Spleen (tissue), 11 donors: ENCODE results near the gene TMEM141. TPM values are rescaled to one million over a fixed set of nuclear protein-coding genes. Genes with fewer than 3 reads are reported as not detected.
"Not testable (repeated sequence)": the region's sequence is repeated elsewhere in the genome, so short reads cannot be mapped to it uniquely, and the experiment has no call there.

Experiments
- DNase-seq: peaks from one replicate; pipeline ENCODE4 v3.0.0-alpha.2; 2020
- H3K27ac ChIP-seq, 8 donors: fragments of 200-600 bp; sonication (generic) in 7 of 8; 1 replicate in 4 of 8; 2 replicates in 4 of 8; pipeline versions ENCODE4 v1.5.0 to v1.8.0; 2016 to 2021; ENCODE audit warnings: inconsistent platforms in 4 of 8, mild to moderate bottlenecking in 4 of 8, moderate library complexity in 1 of 8
- H3K27me3 ChIP-seq, 7 donors: fragments of 200-600 bp; sonication (generic) in 6 of 7; replicated peaks in 1 of 7; 1 replicate in 4 of 7; 2 replicates in 3 of 7; pipeline versions ENCODE4 v1.5.0 to v1.8.0; 2016 to 2021; ENCODE audit warnings: inconsistent platforms in 3 of 7, mild to moderate bottlenecking in 1 of 7
- H3K36me3 ChIP-seq, 6 donors: fragments of 200-600 bp; sonication (generic) in 5 of 6; 1 replicate in 4 of 6; 2 replicates in 2 of 6; pipeline versions ENCODE4 v1.5.0 to v1.8.0; 2016 to 2021; ENCODE audit warnings: inconsistent platforms in 2 of 6
- H3K4me1 ChIP-seq, 6 donors: fragments of 200-600 bp; sonication (generic) in 5 of 6; 1 replicate in 3 of 6; 2 replicates in 3 of 6; pipeline versions ENCODE4 v1.5.0 to v1.8.0; 2016 to 2021; ENCODE audit warnings: inconsistent platforms in 3 of 6
- H3K4me3 ChIP-seq, 8 donors: fragments of 200-600 bp; sonication (generic) in 7 of 8; 1 replicate in 4 of 8; 2 replicates in 4 of 8; pipeline versions ENCODE4 v1.5.0 to v1.8.0; 2016 to 2021; ENCODE audit warnings: inconsistent platforms in 4 of 8, mild to moderate bottlenecking in 4 of 8, moderate library complexity in 2 of 8
- H3K9me3 ChIP-seq, 8 donors: fragments of 200-600 bp; sonication (generic) in 7 of 8; 1 replicate in 4 of 8; 2 replicates in 4 of 8; pipeline versions ENCODE4 v1.5.0 to v1.8.0; 2016 to 2021; ENCODE audit warnings: inconsistent platforms in 4 of 8
- CTCF ChIP-seq, 11 experiments: fragments of 200-600 bp in 7 of 11; fragments of 450-650 bp in 4 of 11; sonication (generic) in 4 of 11; IDR thresholded peaks in 8 of 11; conservative IDR thresholded peaks in 3 of 11; 1 replicate in 7 of 11; 2 replicates in 4 of 11; pipeline versions ENCODE4 v1.4.0 to v1.8.0; 2016 to 2021; ENCODE audit warnings: antibody characterized with exemption in 11 of 11, inconsistent platforms in 4 of 11, mild to moderate bottlenecking in 1 of 11
- POLR2A ChIP-seq, 3 donors: fragments of 450-650 bp; IDR thresholded peaks; one replicate each; pipeline ENCODE4 v1.5.1; 2017; ENCODE audit warnings: antibody characterized with exemption in 3 of 3, mild to moderate bottlenecking in 1 of 3
- POLR2AphosphoS5 ChIP-seq, 3 donors: sonication (generic); formaldehyde crosslinking; IDR thresholded peaks; one replicate each; pipeline ENCODE4 v1.5.1; 2017; ENCODE audit warnings: antibody characterized with exemption in 3 of 3
- WGBS, 5 donors: extraction: QIAGEN DNeasy Blood & Tissue Kit in 3 of 5; methylation state at CpG; one replicate each; pipeline versions ENCODE4 v1.1.5 to v1.1.7; 2013 to 2018; 5-methylcytosine and 5-hydroxymethylcytosine counted together
- intact Hi-C: fragments of 100-400 bp; cut with DNase I; formaldehyde crosslinking; loops from one replicate; pipeline ENCODE4 v1.15.0; 2023; ENCODE audit warnings: low total_unique reads
- polyA plus RNA-seq, 3 donors: library from polyadenylated mRNA; stranded (reverse); fragments of 200-250 nt; gene quantifications; one replicate each; pipeline ENCODE4 v1.2.1, GENCODE V29; 2013
- total RNA-seq, 7 donors: library from RNA; depleted of rRNA in 3 of 7; stranded (reverse); fragments of >200 nt in 3 of 7; fragmentation: NEBNext Ultra II Directional in 4 of 7; extraction: Animal tissue kit (Norgen Biotek cat#: 25700) in 4 of 7; gene quantifications; one replicate each; pipeline versions ENCODE4 v1.1.0 to v1.2.1, GENCODE V29; 2016 to 2021
- donor health status: healthy with polysubstance abuse.
- donor health status: DM: no; HTN: no; CAD: no; lungs with moderate emphysema.
- donor health status: DM: no; HTN: no; CAD: no.
- donor health status: Bipolar disorder and iron deficiency.
- donor health status: healthy.
- donor health status: DM: no; HTN: no; CAD: no.
- donor health status: DM: yes; HTN: yes; CAD: no.

TMEM141 gene
- total and polyA plus RNA-seq, 10 donors: 32.1 to 92.8 (median 45.7) TPM

DNA sequence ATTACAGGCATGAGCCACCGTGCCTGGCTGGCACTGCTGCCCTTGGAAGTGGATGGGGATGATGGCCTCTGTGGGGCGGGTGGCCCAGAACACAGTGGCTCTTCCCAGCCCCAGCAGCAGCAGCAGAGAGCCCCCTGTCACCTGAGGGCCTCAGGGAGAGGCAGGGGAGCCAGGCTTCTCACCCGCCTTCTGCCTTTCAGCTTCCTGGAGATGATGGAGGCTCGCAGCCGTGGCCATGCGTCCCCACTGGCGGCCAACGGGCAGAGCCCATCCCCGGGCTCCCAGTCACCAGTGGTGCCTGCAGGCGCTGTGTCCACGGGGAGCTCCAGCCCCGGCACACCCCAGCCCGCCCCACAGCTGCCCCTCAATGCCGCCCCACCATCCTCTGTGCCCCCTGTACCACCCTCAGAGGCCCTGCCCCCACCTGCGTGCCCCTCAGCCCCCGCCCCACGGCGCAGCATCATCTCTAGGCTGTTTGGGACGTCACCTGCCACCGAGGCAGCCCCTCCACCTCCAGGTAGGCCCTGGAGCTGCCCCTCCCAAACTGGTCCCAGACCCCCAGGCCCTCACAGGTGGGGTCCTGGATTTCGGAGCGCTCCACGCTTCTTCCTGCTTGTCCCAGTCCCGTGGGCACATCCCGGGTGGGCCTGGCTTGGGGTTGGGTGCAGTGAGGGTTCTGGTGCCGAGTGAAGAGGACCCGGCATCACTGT, 46.2 kb downstream of the TMEM141 start:
- Histone ChIP-seq H3K9me3 (no peaks in the 10 kb centered on the region), H3K27ac (no peak overlapping the region), H3K4me1 (peaks cover 12 to 31% (median 24%) of the 10 kb centered on the region in 6 donors), H3K27me3 (no peaks in the 10 kb centered on the region), H3K36me3 (peaks cover 0 to 85% (median 39%) of the 10 kb centered on the region in 6 donors), H3K4me3 (no peak overlapping the region)
- intact Hi-C loops: no loop called here
- 91 to 96% (median 94%) methylated on average over 9 to 27 of the region's 27 CpGs for WGBS, 5 donors
- no peak for DNase-seq
- peak in 1 of 3 donors; percentile 32 for TF ChIP-seq POLR2AphosphoS5 (IDR thresholded peaks at IDR 0.05)
- no peak for TF ChIP-seq CTCF (IDR thresholded peaks at IDR 0.05 in 8 of 11, conservative IDR thresholded peaks at IDR 0.05 in 3 of 11)

GRCh38 chr9:136837856-136838277, 46.7 kb downstream of the TMEM141 start:
- H3K36me3 ChIP-seq: peaks cover 0 to 79% (median 37%) of the 10 kb centered on the region in 6 donors
- peaks cover 14 to 37% (median 29%) of the 10 kb centered on the region in 6 donors for H3K4me1 ChIP-seq
- intact Hi-C loops, H3K4me3 ChIP-seq, DNase-seq, H3K9me3 ChIP-seq, H3K27ac ChIP-seq, H3K27me3 ChIP-seq: not testable (repeated sequence)
- WGBS, 5 donors: 87 to 95% (median 91%) methylated on average over 10 to 15 of the region's 15 CpGs

- peaks cover 20 to 44% (median 36%) of the 10 kb centered on the region in 6 donors for H3K4me1 ChIP-seq
- no peak overlapping the region for H3K27ac ChIP-seq
- intact Hi-C loops: no loop called here
- H3K4me3 ChIP-seq: no peak overlapping the region
- TF ChIP-seq POLR2A (IDR thresholded peaks at IDR 0.05): no peak
- TF ChIP-seq POLR2AphosphoS5 (IDR thresholded peaks at IDR 0.05): no peak
- TF ChIP-seq CTCF (IDR thresholded peaks at IDR 0.05 in 8 of 11, conservative IDR thresholded peaks at IDR 0.05 in 3 of 11): no peak
- H3K36me3 ChIP-seq: peaks cover 0 to 72% (median 37%) of the 10 kb centered on the region in 6 donors
- no peaks in the 10 kb centered on the region for H3K9me3 ChIP-seq
- 80 to 88% (median 86%) methylated on average over 19 to 29 of the region's 29 CpGs for WGBS, 5 donors
- peaks cover 0 to 7% (median under 1%) of the 10 kb centered on the region in 7 donors for H3K27me3 ChIP-seq
- DNase-seq: no peak
Measured at GRCh38 chr9:136838314-136839228, 47.4 kb downstream of the TMEM141 start.

DNA sequence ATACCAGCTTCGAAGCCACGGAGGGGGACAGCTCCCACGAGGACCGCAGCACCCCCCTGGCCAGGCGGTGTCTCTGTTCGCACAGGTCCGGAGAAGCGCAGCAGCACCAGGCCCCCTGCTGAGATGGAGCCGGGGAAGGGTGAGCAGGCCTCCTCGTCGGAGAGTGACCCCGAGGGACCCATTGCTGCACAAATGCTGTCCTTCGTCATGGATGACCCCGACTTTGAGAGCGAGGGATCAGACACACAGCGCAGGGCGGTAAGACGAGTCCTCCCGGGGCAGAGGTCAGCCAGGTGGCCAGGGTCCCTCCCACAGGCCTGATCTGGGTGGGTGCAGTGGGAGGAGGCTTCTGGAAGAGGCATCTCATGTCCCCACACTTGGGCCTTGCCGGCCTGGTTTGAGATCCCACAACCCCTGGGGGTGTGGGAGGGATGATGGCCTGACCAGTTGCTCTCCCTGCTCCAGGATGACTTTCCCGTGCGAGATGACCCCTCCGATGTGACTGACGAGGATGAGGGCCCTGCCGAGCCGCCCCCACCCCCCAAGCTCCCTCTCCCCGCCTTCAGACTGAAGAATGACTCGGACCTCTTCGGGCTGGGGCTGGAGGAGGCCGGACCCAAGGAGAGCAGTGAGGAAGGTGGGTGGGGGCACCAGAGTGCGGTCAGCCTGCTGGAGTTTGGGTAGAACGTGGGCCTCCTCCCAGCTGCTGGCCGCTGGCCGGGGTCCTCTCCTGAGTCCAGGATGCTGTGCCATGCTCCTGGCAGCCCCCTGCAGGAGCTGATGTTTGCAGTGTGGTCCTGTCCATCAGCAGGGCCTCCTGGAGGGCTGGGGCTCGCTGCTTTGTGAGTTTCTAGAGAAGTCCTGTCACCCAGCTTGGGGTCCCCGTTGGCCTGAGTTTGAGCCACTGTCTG, 48.3 kb downstream of the TMEM141 start:
- H3K36me3 ChIP-seq: peaks cover 0 to 66% (median 37%) of the 10 kb centered on the region in 6 donors
- intact Hi-C loops: loop anchor here (10.0 kb wide), 1 partner anchor 105 kb away; the partner anchor contains the start of genes C8G and FBXW5
- peak overlapping the region in 4 of 8 donors; percentile 8 to 90 (median 63) for H3K27ac ChIP-seq
- no peaks in the 10 kb centered on the region for H3K9me3 ChIP-seq
- no peak for DNase-seq
- H3K4me1 ChIP-seq: peaks cover 27 to 53% (median 45%) of the 10 kb centered on the region in 6 donors
- WGBS, 5 donors: 90 to 94% (median 92%) methylated on average over 29 to 36 of the region's 36 CpGs
- TF ChIP-seq CTCF (IDR thresholded peaks at IDR 0.05 in 8 of 11, conservative IDR thresholded peaks at IDR 0.05 in 3 of 11) (no peak), POLR2A (IDR thresholded peaks at IDR 0.05) (no peak), POLR2AphosphoS5 (IDR thresholded peaks at IDR 0.05) (no peak)
- H3K4me3 ChIP-seq: no peak overlapping the region
- H3K27me3 ChIP-seq: peaks cover 0 to 16% (median 9%) of the 10 kb centered on the region in 7 donors
